Brain microvascular endothelial cell (primary cell): ENCODE results near the gene SRA1.

Source experiments
- DNase-seq: peaks from one replicate; pipeline ENCODE4 v3.0.0-alpha.2; 2020
- H3K27ac ChIP-seq: fragments of 250-450 bp; sonication (Bioruptor Pico); 2 replicates; pipeline ENCODE4 v1.5.1; 2020; ENCODE audit warnings: mild to moderate bottlenecking, moderate library complexity
- H3K27me3 ChIP-seq: fragments of 250-450 bp; sonication (Bioruptor Pico); replicated peaks from 2 replicates; pipeline ENCODE4 v1.5.1; 2020; ENCODE audit warnings: mild to moderate bottlenecking
- H3K36me3 ChIP-seq: fragments of 250-450 bp; sonication (Bioruptor Pico); replicated peaks from 2 replicates; pipeline ENCODE4 v1.5.1; 2020; ENCODE audit warnings: mild to moderate bottlenecking
- H3K4me3 ChIP-seq: 2 replicates; pipeline ENCODE4 v1.5.1; 2011; ENCODE audit warnings: low read depth, mild to moderate bottlenecking, control low read depth, low read length, moderate library complexity
- CTCF ChIP-seq: IDR thresholded peaks from 2 replicates; pipeline ENCODE4 v1.5.1; 2011; ENCODE audit warnings: low read depth, mild to moderate bottlenecking, moderate library complexity, low read length, control low read depth, inconsistent platforms; ENCODE audit errors: missing control alignments
- in situ Hi-C: cut with HindIII; loops from 2 replicates; pipeline ENCODE4 v1.10.0; 2017; ENCODE audit warnings: low sequenced_read_pairs, low pct_ligation_motif_present

Gene SRA1

GRCh38 chr5:140570058-140570457 is 12.8 kb upstream of the SRA1 start:
- no peak overlapping the region for H3K27ac ChIP-seq
- in situ Hi-C loops = no loop called here
- H3K27me3 ChIP-seq = no peaks in the 10 kb centered on the region
- H3K4me3 ChIP-seq = no peak overlapping the region
- no peak for DNase-seq
- peaks cover 7% of the 10 kb centered on the region for H3K36me3 ChIP-seq
- TF ChIP-seq CTCF = no peak

- Histone ChIP-seq H3K36me3 (peaks cover 7% of the 10 kb centered on the region), H3K4me3 (no peak overlapping the region), H3K27me3 (no peaks in the 10 kb centered on the region), H3K27ac (no peak overlapping the region)
- in situ Hi-C loops = no loop called here
- DNase-seq = no peak
- no peak for TF ChIP-seq CTCF
Measured at GRCh38 chr5:140569197-140569596, 11.9 kb upstream of the SRA1 start.

GRCh38 chr5:140568443-140569063 is 11.3 kb upstream of the SRA1 start:
- no peak for TF ChIP-seq CTCF
- Histone ChIP-seq H3K4me3 (no peak overlapping the region), H3K27ac (no peak overlapping the region), H3K27me3 (no peaks in the 10 kb centered on the region), H3K36me3 (peaks cover 7% of the 10 kb centered on the region)
- no peak for DNase-seq
- in situ Hi-C loops = no loop called here

DNA sequence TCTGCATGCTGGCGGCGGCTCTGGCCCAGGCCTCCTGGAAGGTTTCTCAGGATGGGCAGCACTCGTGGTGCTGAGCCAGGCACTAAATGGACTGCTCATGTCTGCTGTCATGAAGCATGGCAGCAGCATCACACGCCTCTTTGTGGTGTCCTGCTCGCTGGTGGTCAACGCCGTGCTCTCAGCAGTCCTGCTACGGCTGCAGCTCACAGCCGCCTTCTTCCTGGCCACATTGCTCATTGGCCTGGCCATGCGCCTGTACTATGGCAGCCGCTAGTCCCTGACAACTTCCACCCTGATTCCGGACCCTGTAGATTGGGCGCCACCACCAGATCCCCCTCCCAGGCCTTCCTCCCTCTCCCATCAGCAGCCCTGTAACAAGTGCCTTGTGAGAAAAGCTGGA is 10.6 kb upstream of the SRA1 start:
- no peak overlapping the region for H3K27ac ChIP-seq
- TF ChIP-seq CTCF = no peak
- in situ Hi-C loops = no loop called here
- H3K36me3 ChIP-seq = peaks cover 7% of the 10 kb centered on the region
- no peaks in the 10 kb centered on the region for H3K27me3 ChIP-seq
- no peak overlapping the region for H3K4me3 ChIP-seq
- DNase-seq = no peak

GRCh38 chr5:140567136-140567818 is 10.0 kb upstream of the SRA1 start:
- Histone ChIP-seq H3K27me3 (no peaks in the 10 kb centered on the region), H3K27ac (no peak overlapping the region), H3K36me3 (peaks cover 7% of the 10 kb centered on the region), H3K4me3 (no peak overlapping the region)
- in situ Hi-C loops = no loop called here
- DNase-seq = no peak
- TF ChIP-seq CTCF = no peak

GRCh38 chr5:140566665-140567064 is 9.4 kb upstream of the SRA1 start:
- no peak for DNase-seq
- no peaks in the 10 kb centered on the region for H3K27me3 ChIP-seq
- no peak overlapping the region for H3K27ac ChIP-seq
- no peak for TF ChIP-seq CTCF
- in situ Hi-C loops = no loop called here
- H3K4me3 ChIP-seq = no peak overlapping the region
- H3K36me3 ChIP-seq = peaks cover 7% of the 10 kb centered on the region
